SK-N-SH treated with all-trans-retinoic acid at 6 μM for 48 hours (cell line): ENCODE results near the gene NGEF.

Experiments
- ATAC-seq: fragments of 200-7000 bp; cut with Tn5 transposase; 3 replicates; pipeline ENCODE4 v1.9.1; 2020; ENCODE audit warnings: mild to moderate bottlenecking, moderate library complexity
- ARNTL ChIP-seq: fragments of 450-650 bp; formaldehyde crosslinking; IDR thresholded peaks from 2 replicates; pipeline ENCODE4 v1.5.0; 2020; ENCODE audit warnings: low read depth, mild to moderate bottlenecking, moderate library complexity, borderline replicate concordance
- BACH2 ChIP-seq: fragments of 250-450 bp; sonication (Bioruptor Pico); IDR thresholded peaks from 2 replicates; pipeline ENCODE4 v1.9.0; 2021; ENCODE audit warnings: mild to moderate bottlenecking, borderline replicate concordance
- CREB5 ChIP-seq: fragments of 250-450 bp; sonication (Bioruptor Pico); IDR thresholded peaks from 2 replicates; pipeline ENCODE4 v1.5.1; 2020; ENCODE audit warnings: low read depth, mild to moderate bottlenecking, moderate library complexity
- CSDC2 ChIP-seq: fragments of 250-450 bp; sonication (Bioruptor Pico); IDR thresholded peaks from 2 replicates; pipeline ENCODE4 v1.5.0; 2020; ENCODE audit warnings: mild to moderate bottlenecking, moderate library complexity
- CSRNP3 ChIP-seq: fragments of 250-450 bp; sonication (Bioruptor Pico); IDR thresholded peaks from 2 replicates; pipeline ENCODE4 v1.5.1; 2021; ENCODE audit warnings: mild to moderate bottlenecking, moderate library complexity
- ESRRG ChIP-seq: fragments of 250-450 bp; sonication (Bioruptor Pico); IDR thresholded peaks from 2 replicates; pipeline ENCODE4 v1.6.1; 2021; ENCODE audit warnings: mild to moderate bottlenecking
- GLIS3 ChIP-seq: fragments of 250-450 bp; sonication (Bioruptor Pico); IDR thresholded peaks from 2 replicates; pipeline ENCODE4 v1.5.0; 2020; ENCODE audit warnings: mild to moderate bottlenecking, moderate library complexity
- ISL1 ChIP-seq: fragments of 250-450 bp; sonication (Bioruptor Pico); IDR thresholded peaks from 2 replicates; pipeline ENCODE4 v2.1.2; 2022; ENCODE audit warnings: mild to moderate bottlenecking, moderate library complexity
- OSR1 ChIP-seq: fragments of 250-450 bp; sonication (Bioruptor Pico); IDR thresholded peaks from 2 replicates; pipeline ENCODE4 v1.8.0; 2022; ENCODE audit warnings: moderate library complexity, mild to moderate bottlenecking, inconsistent platforms
- PATZ1 ChIP-seq: fragments of 250-450 bp; sonication (Bioruptor Pico); IDR thresholded peaks from 2 replicates; pipeline ENCODE4 v1.8.0; 2020; ENCODE audit warnings: mild to moderate bottlenecking, moderate library complexity, borderline replicate concordance
- PPARA ChIP-seq: fragments of 250-450 bp; sonication (Bioruptor Pico); IDR thresholded peaks from 2 replicates; pipeline ENCODE4 v1.5.0; 2020; ENCODE audit warnings: mild to moderate bottlenecking, borderline replicate concordance
- RARB ChIP-seq: fragments of 250-450 bp; sonication (Bioruptor Pico); IDR thresholded peaks from 2 replicates; pipeline ENCODE4 v1.8.0; 2021; ENCODE audit warnings: mild to moderate bottlenecking, moderate library complexity
- SNAI2 ChIP-seq: fragments of 250-450 bp; sonication (Bioruptor Pico); IDR thresholded peaks from 2 replicates; pipeline ENCODE4 v1.5.0; 2020; ENCODE audit warnings: mild to moderate bottlenecking, moderate library complexity
- TCF4 ChIP-seq: fragments of 250-450 bp; sonication (Bioruptor Pico); IDR thresholded peaks from 2 replicates; pipeline ENCODE4 v1.8.0; 2021; ENCODE audit warnings: mild to moderate bottlenecking, moderate library complexity, borderline replicate concordance
- TOX ChIP-seq: fragments of 250-450 bp; sonication (Bioruptor Pico); IDR thresholded peaks from 2 replicates; pipeline ENCODE4 v1.8.0; 2021; ENCODE audit warnings: mild to moderate bottlenecking, moderate library complexity, borderline replicate concordance
- TSHZ2 ChIP-seq: fragments of 250-450 bp; sonication (Bioruptor Pico); IDR thresholded peaks from 2 replicates; pipeline ENCODE4 v1.5.0; 2020; ENCODE audit warnings: mild to moderate bottlenecking, moderate library complexity
- ZC3H10 ChIP-seq: fragments of 250-450 bp; sonication (Bioruptor Pico); IDR thresholded peaks from 2 replicates; pipeline ENCODE4 v1.5.1; 2021; ENCODE audit warnings: mild to moderate bottlenecking, moderate library complexity
- ZFP3 ChIP-seq: fragments of 250-450 bp; sonication (Bioruptor Pico); IDR thresholded peaks from 2 replicates; pipeline ENCODE4 v1.5.0; 2020; ENCODE audit warnings: mild to moderate bottlenecking, moderate library complexity
- ZFP30 ChIP-seq: fragments of 450-650 bp; formaldehyde crosslinking; IDR thresholded peaks from 2 replicates; pipeline ENCODE4 v1.5.0; 2022; ENCODE audit warnings: mild to moderate bottlenecking, moderate library complexity
- ZNF565 ChIP-seq: fragments of 450-650 bp; formaldehyde crosslinking; conservative IDR thresholded peaks from 2 replicates; pipeline ENCODE4 v1.5.0; 2020; ENCODE audit warnings: low read depth, mild to moderate bottlenecking, moderate library complexity
- ZNF70 ChIP-seq: fragments of 450-650 bp; formaldehyde crosslinking; IDR thresholded peaks from 2 replicates; pipeline ENCODE4 v1.5.0; 2020; ENCODE audit warnings: mild to moderate bottlenecking, moderate library complexity
- ZNF8 ChIP-seq: fragments of 450-650 bp; formaldehyde crosslinking; IDR thresholded peaks from 2 replicates; pipeline ENCODE4 v1.5.0; 2020; ENCODE audit warnings: mild to moderate bottlenecking, moderate library complexity
- TF ChIP-seq, protein P1 (sequence below): fragments of 250-450 bp; sonication (Bioruptor Pico); IDR thresholded peaks from 2 replicates; pipeline ENCODE4 v1.8.0; 2021; ENCODE audit warnings: low read depth, mild to moderate bottlenecking, moderate library complexity, borderline replicate concordance

NGEF gene

GRCh38 chr2:232890896-232891601 lies 122.0 kb downstream of the NGEF start:
- ATAC-seq = peak; percentile 48
- TF ChIP-seq ZNF565 (CRISPR knock-in tag) = no peak
- no peak for TF ChIP-seq TCF4 (CRISPR knock-in tag)
- no peak for TF ChIP-seq ZFP30 (CRISPR knock-in tag)
- no peak for TF ChIP-seq ZNF8
- TF ChIP-seq OSR1 (CRISPR knock-in tag) = no peak
- no peak for TF ChIP-seq PPARA (CRISPR knock-in tag)
- TF ChIP-seq PATZ1 (CRISPR knock-in tag) = no peak
- TF ChIP-seq BACH2 (CRISPR knock-in tag) = no peak
- TF ChIP-seq ISL1 (CRISPR knock-in tag) = no peak
- TF ChIP-seq RARB (CRISPR knock-in tag) = no peak
- no peak for TF ChIP-seq CREB5 (CRISPR knock-in tag)
- TF ChIP-seq CSRNP3 = no peak
- TF ChIP-seq ESRRG = no peak
- no peak for TF ChIP-seq ZC3H10 (CRISPR knock-in tag)
- TF ChIP-seq ZFP3 (CRISPR knock-in tag) = no peak
- no peak for TF ChIP-seq CSDC2 (CRISPR knock-in tag)
- TF ChIP-seq SNAI2 = no peak
- TF ChIP-seq, protein P1, sequence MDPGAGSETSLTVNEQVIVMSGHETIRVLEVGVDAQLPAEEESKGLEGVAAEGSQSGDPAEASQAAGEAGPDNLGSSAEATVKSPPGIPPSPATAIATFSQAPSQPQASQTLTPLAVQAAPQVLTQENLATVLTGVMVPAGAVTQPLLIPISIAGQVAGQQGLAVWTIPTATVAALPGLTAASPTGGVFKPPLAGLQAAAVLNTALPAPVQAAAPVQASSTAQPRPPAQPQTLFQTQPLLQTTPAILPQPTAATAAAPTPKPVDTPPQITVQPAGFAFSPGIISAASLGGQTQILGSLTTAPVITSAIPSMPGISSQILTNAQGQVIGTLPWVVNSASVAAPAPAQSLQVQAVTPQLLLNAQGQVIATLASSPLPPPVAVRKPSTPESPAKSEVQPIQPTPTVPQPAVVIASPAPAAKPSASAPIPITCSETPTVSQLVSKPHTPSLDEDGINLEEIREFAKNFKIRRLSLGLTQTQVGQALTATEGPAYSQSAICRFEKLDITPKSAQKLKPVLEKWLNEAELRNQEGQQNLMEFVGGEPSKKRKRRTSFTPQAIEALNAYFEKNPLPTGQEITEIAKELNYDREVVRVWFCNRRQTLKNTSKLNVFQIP (CRISPR knock-in tag) = no peak
- no peak for TF ChIP-seq TSHZ2 (CRISPR knock-in tag)
- no peak for TF ChIP-seq GLIS3

GRCh38 chr2:232890536-232890895 lies 122.5 kb downstream of the NGEF start:
- ATAC-seq = no peak
- TF ChIP-seq, protein P1 (CRISPR knock-in tag) = no peak
- TF ChIP-seq ARNTL (no peak), OSR1 (CRISPR knock-in tag) (no peak), BACH2 (CRISPR knock-in tag) (no peak), TOX (no peak), ISL1 (CRISPR knock-in tag) (no peak), CREB5 (CRISPR knock-in tag) (no peak), ZNF70 (CRISPR knock-in tag) (no peak), CSRNP3 (no peak), PATZ1 (CRISPR knock-in tag) (no peak), ZNF8 (no peak), RARB (CRISPR knock-in tag) (no peak), SNAI2 (no peak), ESRRG (no peak)
